IPS-NIHi7 (cell line): ENCODE results near the gene TAAR2.
"Not testable (repeated sequence)": the region's sequence is repeated elsewhere in the genome, so short reads cannot be mapped to it uniquely, and the experiment has no call there.

Experiments used
- DNase-seq: peaks from one replicate; pipeline ENCODE4 v3.0.0; 2012; ENCODE audit warnings: mixed read lengths; ENCODE audit errors: extremely low spot score

The TAAR2 gene

DNA sequence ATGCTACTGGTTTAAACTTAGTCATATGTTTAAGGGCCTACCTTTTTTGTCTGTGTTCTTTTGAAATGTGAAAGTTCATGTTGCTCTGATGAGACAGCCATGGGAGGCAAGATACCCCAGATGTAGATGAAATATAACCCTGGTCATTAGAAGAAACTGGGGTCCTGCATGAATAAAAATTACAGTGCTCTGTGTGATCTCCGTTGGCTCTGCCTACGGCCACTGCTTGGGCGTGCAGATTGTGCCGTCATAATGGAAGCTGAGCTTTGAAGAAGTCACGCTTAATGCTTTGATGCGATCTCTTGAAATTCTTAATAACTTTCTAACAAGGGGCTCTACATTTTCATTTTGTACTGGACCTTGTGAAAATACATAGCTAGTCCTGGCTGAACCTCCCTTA lies at the start of gene TAAR2:
Gene TAAR2, minus strand, starts transcription at position 101 of the 400 bp plus-strand sequence. Its CDS starts 0 bp downstream, at position 101.
- DNase-seq, result no peak

GRCh38 chr6:132673376-132674094 lies 49.5 kb upstream of the TAAR2 start:
- DNase-seq, result no peak

GRCh38 chr6:132671295-132671694 lies 47.2 kb upstream of the TAAR2 start:
- DNase-seq, result no peak

- DNase-seq, result peak; percentile 16
Measured at GRCh38 chr6:132669690-132670291, 45.7 kb upstream of the TAAR2 start.

GRCh38 chr6:132666118-132666517 lies 42.0 kb upstream of the TAAR2 start:
- DNase-seq, result no peak

GRCh38 chr6:132664309-132665034 lies 40.4 kb upstream of the TAAR2 start:
- no peak for DNase-seq

- DNase-seq, result no peak
Measured at GRCh38 chr6:132663661-132664060, 39.6 kb upstream of the TAAR2 start.

- DNase-seq, result no peak
Measured at GRCh38 chr6:132661906-132662305, 37.8 kb upstream of the TAAR2 start.

DNA sequence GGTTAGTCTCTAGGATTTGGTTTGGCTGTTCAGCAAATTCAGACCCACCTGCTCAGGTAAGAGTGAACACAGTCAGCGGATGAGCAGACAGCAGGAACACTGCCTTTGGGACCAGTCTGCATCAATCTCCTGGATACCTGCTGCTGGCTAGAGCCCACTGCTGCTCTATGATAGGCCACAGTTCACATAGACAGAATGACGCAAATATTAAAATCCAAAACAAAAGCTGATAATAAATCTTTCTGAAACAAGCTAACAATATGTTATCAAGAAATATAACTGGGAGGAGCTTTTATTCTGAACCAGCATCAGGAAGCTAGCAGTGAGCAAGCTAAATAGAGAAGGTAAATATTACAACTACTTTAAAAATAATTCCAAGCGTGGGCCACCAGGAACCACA lies 35.0 kb upstream of the TAAR2 start, which contains the start of gene TAAR1:
Gene TAAR1, minus strand, starts transcription at position 101 of the 400 bp plus-strand sequence. CDS start 13,179 bp downstream, outside the sequence.
- no peak for DNase-seq

DNA sequence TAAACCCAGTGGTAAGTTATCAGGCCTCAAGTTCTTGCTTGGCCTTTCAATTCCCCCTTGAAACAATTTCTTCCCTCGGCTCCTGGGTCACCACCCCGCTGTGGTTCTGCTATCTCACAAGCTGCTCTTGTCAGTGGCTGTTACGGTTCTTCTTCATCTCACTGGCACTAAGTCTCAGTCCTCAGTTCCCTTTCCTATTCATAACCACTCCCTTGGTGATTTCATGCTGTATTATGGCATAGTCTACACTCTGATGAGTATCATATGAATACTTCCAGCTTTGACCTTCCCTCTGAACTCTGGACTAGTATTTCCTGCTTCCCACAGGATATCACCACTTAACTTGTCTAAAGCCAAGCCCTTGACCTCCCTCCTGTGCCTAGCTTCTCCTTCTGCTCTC lies 27.0 kb upstream of the TAAR2 start:
- no peak for DNase-seq

DNA sequence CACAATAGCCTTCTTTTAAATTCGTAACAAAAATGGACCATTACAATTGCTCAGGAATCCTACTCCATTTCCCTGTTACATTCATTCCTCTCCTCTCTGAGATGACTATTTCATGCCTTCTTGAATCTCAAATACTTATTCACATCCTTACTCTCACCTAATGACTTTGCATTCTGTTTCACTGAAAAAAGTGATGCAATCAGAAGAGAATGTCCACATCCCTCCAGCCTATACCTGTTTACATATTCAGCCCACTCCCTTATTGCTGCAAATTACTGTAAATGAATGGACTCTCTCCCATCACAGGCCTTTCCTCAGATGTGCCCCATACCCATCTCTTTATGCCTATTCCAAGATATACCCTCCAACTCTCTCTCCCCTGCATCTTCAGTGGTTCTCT lies 26.4 kb upstream of the TAAR2 start:
- no peak for DNase-seq

DNA sequence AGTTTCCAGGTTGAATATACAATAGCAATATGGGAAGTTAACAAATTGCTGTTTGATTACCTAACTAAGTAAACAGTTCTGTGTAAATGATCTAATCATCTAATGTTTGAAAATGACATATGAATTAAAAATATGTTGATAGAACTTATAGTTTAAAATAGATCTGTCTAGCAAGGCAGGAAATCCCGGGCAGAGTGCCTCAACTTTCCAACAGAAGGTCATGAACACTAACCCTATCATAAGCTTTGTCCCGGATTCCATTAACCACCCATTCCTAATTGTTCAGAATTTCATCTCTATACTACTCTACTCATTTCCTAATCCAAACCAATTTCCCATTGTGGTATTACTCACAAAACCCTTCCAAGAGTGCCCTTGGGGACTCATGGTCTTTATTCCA lies 24.8 kb upstream of the TAAR2 start:
- no peak for DNase-seq

GRCh38 chr6:132648356-132648755 lies 24.3 kb upstream of the TAAR2 start:
- no peak for DNase-seq

DNA sequence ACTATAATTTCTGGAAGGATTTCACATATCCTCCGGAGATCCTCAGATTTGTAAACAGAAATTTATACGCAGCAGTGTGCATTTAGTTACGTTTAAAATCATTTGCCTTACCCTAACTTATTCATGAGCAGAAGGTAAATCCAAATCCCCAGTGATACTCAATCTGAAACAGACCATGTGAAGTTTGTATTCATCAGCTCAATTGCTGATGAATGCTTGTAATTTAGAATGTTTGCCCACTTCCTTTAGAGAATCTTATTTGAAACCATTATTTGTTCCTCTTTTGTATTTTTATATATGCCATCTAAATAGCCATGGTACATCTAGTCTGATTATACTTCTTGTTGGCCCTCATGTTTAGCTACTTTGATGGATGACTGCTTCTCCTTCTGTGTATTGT lies 19.5 kb upstream of the TAAR2 start:
- no peak for DNase-seq

DNA sequence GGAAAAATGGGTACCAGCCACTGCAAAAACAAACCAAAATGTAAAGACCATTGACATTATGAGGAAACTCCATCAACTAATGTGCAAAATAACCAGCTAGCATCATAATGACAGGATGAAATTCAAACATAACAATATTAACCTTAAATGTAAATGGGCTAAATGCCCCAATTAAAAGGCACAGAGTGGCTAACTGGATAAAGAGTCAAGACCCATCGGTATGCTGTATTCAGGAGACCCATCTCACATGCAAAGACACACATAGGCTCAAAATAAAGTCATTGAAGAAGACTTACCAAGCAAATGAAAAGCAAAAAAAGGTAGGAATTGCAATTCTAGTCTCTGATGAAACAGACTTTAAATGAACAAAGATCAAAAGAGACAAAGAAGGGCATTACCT lies 13.1 kb upstream of the TAAR2 start:
- not testable (repeated sequence) for DNase-seq

DNA sequence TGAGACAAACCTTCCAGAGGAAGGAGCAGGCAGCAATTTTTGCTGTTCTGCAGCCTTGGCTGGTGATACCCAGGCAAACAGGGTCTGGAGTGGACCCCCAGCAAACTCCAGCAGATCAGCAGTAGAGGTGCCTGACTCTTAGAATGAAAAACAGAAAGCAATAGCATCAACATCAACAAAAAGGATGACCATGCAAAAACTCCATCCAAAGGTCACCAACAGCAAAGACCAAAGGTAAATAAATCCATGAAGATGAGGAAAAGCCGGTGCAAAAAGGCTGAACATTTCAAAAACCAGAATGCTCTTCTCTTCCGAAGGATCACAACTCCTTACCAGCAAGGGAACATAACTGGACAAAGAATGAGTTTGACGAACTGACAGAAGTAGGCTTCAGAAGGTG lies 11.8 kb upstream of the TAAR2 start:
- not testable (repeated sequence) for DNase-seq

DNA sequence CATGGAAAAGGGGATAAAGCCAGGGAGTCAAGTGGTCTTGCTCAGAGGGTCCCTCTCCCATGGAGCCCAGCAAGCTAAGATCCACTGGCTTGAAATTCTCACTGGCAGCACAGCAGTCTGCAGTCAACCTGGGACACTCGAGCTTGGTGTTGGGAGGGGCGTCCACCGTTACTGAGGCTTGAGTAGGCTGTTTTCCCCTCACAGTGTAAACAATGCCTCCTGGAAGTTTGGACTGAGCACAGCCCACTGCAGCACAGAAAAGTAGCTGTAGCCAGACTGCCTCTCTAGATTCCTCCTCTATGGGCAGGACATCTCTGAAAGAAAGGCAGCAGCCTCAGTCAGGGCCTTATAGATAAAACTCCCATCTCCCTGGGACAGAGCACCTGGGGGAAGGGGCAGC lies 11.2 kb upstream of the TAAR2 start:
- DNase-seq, result not testable (repeated sequence)

DNA sequence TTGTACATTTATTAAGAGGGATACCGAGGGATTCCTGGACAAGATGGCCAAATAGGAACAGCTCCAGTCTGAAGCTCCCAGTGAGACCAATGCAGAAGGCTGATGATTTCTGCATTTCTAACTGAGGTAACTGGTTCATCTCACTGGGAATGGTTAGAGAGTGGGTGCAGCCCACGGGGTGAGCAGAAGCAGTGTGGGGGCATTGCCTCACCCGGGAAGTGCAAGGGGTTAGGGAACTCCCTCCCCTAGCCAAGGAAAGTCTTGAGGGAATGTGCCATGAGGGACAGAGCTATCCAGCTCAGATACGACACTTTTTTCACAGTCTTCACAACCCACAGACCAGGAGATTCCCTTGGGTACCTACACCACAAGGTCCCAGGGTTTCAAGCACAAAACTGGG lies 10.7 kb upstream of the TAAR2 start:
- DNase-seq, result no peak

DNA sequence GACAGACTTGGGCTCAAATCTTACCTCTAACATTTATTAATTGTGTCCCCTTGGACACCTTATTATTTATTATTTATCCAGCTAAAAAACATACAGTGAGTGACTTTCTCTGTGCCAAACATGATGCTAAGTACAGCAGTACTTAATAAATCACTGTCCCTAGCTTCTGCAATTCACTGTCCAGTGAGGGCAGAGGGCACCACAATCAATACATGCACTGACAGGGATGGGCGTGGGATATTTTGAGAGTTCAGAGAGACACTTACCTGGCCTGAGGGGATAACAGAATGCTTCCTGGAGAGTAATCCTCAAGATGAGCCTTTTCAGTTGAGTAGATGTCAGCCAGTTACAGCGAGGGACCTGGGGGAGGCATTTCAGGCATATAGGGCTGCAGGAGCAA lies 9.3 kb upstream of the TAAR2 start:
- DNase-seq, result no peak

- no peak for DNase-seq
Measured at GRCh38 chr6:132623106-132623845, 799 bp downstream of the TAAR2 start.

DNA sequence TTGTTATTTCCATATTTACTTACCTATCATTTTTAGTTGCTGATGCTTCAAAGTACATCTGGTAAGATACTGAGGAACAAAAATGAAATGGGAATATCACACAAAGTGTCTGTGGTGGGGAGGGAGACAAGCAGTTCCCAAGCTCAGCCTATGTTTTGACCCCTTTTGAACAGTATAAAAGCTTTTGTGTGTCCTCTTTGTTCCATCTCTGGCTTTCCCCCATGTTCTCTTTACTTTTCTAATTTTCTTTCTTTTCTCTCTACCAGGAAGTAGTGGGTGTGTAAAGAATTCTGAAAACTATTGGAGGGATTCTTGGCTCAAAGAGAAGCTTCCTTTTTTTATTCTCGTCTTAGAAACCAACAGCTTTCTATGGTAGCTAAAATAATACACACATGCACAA lies 7.4 kb downstream of the TAAR2 start:
- no peak for DNase-seq

DNA sequence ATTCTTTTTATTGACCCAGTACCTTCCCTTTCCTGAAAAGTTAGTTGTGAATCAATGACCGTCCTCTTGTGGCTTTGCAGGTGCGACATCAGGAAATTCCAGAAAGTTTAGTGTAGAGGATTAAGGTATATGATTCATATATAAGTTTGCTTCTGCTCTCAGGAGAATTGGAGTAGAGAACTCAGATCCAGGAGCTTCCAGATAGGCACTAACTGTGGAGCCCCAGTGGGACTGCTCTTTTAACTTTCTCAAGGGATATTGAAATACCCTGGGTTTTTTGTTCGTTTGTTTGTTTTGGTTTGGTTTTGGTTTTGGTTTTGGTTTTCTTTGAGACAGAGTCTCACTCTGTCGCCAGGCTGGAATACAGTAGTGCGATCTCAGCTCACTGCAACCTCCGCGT lies 9.5 kb downstream of the TAAR2 start:
- DNase-seq, result no peak
